ENCODE data around the gene SRC. TPM values are rescaled to one million over a fixed set of nuclear protein-coding genes. Genes with fewer than 3 reads are reported as not detected.

The SRC gene
- total and polyA plus RNA-seq, 3 donors from 2014 or later, result 90.3 to 179 (median 143) TPM

DNA sequence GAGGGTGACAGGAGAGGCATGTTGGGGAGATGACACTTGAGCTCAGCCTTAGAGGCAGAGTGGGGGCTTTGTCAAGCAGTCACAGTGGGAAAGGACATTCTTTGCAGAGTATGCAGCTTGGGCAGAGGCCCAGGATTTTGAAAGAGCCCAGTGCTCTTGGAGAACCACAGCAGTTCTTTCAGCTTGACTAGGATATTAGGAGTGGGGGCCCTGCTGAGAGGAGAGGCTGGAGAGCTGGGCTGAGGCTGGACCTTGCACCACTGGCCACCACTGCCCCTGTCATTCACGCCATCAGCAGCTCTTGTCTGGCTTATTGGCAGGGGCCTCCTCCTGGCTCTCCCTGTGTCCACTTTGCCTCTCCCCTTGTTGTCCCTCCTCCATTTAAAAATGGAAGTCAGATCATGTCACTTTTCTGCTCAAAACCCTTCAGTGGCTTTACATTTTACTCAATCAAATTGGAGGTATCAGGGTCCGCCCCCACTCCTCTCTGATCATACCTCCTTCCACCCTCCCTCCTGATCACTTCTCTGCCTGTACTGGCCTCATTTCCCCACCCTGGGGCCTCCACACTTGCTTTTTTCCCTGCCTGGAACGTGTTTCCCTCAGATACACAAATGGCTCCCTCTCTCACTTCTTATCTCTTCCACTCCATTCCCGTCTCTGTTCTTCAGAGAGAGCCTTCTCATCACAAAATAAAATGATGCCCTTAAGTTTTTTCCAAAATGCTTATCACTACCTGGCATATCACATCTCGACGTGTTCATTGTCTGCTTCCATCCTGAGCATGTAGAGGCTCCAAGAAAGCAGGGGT, 46.0 kb upstream of the SRC start:
- WGBS, 2 donors, result 68 to 75% methylated on average over 6 of the region's 6 CpGs
- no peak for DNase-seq
- Histone ChIP-seq H3K27ac (no peak overlapping the region), H3K9me3 (no peaks in the 10 kb centered on the region), H3K36me3 (ENCODE audit: low read depth, missing control alignments) (no peaks in the 10 kb centered on the region), H3K4me3 (no peak overlapping the region), H3K27me3 (no peaks in the 10 kb centered on the region), H3K4me1 (peaks cover 24% of the 10 kb centered on the region)
- TF ChIP-seq POLR2A (IDR thresholded peaks at IDR 0.05), result no peak
- TF ChIP-seq, protein P1, sequence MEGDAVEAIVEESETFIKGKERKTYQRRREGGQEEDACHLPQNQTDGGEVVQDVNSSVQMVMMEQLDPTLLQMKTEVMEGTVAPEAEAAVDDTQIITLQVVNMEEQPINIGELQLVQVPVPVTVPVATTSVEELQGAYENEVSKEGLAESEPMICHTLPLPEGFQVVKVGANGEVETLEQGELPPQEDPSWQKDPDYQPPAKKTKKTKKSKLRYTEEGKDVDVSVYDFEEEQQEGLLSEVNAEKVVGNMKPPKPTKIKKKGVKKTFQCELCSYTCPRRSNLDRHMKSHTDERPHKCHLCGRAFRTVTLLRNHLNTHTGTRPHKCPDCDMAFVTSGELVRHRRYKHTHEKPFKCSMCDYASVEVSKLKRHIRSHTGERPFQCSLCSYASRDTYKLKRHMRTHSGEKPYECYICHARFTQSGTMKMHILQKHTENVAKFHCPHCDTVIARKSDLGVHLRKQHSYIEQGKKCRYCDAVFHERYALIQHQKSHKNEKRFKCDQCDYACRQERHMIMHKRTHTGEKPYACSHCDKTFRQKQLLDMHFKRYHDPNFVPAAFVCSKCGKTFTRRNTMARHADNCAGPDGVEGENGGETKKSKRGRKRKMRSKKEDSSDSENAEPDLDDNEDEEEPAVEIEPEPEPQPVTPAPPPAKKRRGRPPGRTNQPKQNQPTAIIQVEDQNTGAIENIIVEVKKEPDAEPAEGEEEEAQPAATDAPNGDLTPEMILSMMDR (IDR thresholded peaks at IDR 0.05), result no peak
- intact Hi-C loops (cut with DNase I; ENCODE audit: low total_unique reads), result no loop called here

DNA sequence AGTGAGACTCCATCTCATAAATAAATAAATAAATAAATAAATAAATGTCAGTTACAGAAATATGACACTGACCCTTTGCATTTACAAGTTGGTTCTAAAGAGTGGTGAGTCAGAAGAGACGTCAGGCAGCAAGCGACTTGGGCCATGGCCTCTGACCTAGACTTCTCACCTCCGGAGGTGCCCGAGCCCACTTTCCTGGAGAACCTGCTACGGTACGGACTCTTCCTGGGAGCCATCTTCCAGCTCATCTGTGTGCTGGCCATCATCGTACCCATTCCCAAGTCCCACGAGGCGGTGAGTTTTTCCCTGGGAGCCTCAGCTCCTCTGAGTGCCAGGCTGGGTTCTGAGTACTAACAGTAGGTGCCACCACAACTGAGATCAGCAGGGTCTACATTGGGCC, 44.8 kb upstream of the SRC start:
- no peak for DNase-seq
- Histone ChIP-seq H3K27me3 (no peaks in the 10 kb centered on the region), H3K4me3 (no peak overlapping the region), H3K4me1 (peaks cover 22% of the 10 kb centered on the region), H3K36me3 (ENCODE audit: low read depth, missing control alignments) (no peaks in the 10 kb centered on the region), H3K9me3 (no peaks in the 10 kb centered on the region), H3K27ac (no peak overlapping the region)
- intact Hi-C loops (cut with DNase I; ENCODE audit: low total_unique reads), result no loop called here
- 96% methylated on average over 9 of the region's 9 CpGs for WGBS, 2 donors
- no peak for TF ChIP-seq POLR2A (IDR thresholded peaks at IDR 0.05)
- TF ChIP-seq, protein P1 (IDR thresholded peaks at IDR 0.05), result no peak

DNA sequence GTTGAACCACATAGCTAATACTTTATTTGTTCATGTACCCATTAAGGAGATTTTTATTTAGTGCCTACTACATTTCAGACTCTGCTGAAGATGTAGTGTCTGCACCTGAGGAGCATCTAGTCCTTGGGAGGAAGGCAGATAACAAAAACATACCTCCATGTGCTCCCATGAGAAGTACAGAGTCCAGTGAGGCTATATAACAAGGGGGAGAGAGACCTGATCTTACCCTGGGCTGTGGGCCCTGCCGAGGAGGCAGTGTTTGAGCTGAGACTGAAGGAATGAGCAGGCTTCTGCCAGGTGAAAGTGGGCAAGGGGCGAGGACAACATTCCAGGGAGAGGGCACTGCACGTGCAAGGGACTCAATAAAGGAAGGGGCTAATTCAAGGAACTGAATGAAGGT, 44.4 kb upstream of the SRC start:
- peaks cover 22% of the 10 kb centered on the region for H3K4me1 ChIP-seq
- no peak overlapping the region for H3K4me3 ChIP-seq
- no peak for DNase-seq
- no peak overlapping the region for H3K27ac ChIP-seq
- H3K9me3 ChIP-seq, result no peaks in the 10 kb centered on the region
- TF ChIP-seq POLR2A (IDR thresholded peaks at IDR 0.05), result no peak
- TF ChIP-seq, protein P1 (IDR thresholded peaks at IDR 0.05), result no peak
- WGBS, 2 donors, result 92 to 95% methylated on average over 3 of the region's 3 CpGs
- intact Hi-C loops (cut with DNase I; ENCODE audit: low total_unique reads), result no loop called here
- H3K36me3 ChIP-seq (ENCODE audit: low read depth, missing control alignments), result no peaks in the 10 kb centered on the region
- H3K27me3 ChIP-seq, result no peaks in the 10 kb centered on the region

DNA sequence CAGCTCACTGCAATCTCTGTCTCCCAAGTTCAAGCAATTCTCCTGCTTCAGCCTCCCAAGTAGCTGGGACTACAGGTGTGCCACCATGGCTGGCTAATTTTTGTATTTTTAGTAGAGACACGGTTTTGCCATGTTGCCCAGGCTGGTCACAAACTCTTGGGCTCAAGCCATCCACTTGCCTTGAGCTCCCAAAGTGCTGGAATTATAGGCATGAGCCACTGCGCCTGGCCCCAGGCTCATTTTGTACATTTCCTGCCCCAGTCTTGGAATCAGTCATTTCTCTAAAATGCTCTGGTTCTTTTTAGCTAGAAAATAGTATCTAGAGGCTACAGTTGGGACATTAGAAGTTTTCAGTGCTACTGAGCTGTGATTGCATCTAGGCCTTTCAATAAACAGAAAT, 43.0 kb upstream of the SRC start:
- WGBS, 2 donors, result 85 to 98% methylated on average over 2 of the region's 2 CpGs
- Histone ChIP-seq H3K27ac (no peak overlapping the region), H3K27me3 (no peaks in the 10 kb centered on the region), H3K36me3 (ENCODE audit: low read depth, missing control alignments) (no peaks in the 10 kb centered on the region), H3K4me3 (no peak overlapping the region), H3K9me3 (no peaks in the 10 kb centered on the region), H3K4me1 (peaks cover 13% of the 10 kb centered on the region)
- DNase-seq, result no peak
- TF ChIP-seq, protein P1 (IDR thresholded peaks at IDR 0.05), result no peak
- no peak for TF ChIP-seq POLR2A (IDR thresholded peaks at IDR 0.05)
- intact Hi-C loops (cut with DNase I; ENCODE audit: low total_unique reads), result no loop called here

DNA sequence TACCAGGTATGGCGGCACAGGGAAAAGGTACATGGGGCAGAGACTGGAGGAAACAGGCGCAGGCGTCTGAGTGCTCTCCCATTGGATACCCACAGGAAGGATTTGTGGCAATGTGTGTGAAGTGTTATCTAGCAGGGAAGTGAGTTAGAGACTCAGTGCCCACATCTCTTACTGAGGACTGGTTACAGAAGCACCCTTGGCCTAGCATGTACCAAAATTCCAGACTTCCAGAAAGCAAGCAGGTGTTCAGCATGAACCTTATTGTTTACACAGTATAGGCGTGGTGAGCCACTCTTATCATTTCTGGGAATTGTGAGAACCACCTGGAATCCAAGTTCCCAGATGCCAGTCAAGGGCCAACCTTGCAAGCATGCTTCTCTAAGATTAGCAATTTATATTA, 42.3 kb upstream of the SRC start:
- H3K36me3 ChIP-seq (ENCODE audit: low read depth, missing control alignments), result no peaks in the 10 kb centered on the region
- intact Hi-C loops (cut with DNase I; ENCODE audit: low total_unique reads), result no loop called here
- no peak overlapping the region for H3K4me3 ChIP-seq
- no peak overlapping the region for H3K27ac ChIP-seq
- 83 to 86% methylated on average over 4 of the region's 4 CpGs for WGBS, 2 donors
- H3K9me3 ChIP-seq, result no peaks in the 10 kb centered on the region
- no peaks in the 10 kb centered on the region for H3K27me3 ChIP-seq
- no peak for TF ChIP-seq POLR2A (IDR thresholded peaks at IDR 0.05)
- TF ChIP-seq, protein P1 (IDR thresholded peaks at IDR 0.05), result no peak
- H3K4me1 ChIP-seq, result peaks cover 18% of the 10 kb centered on the region
- no peak for DNase-seq
